ENCODE measurements around the gene PSMB5. TPM values are rescaled to one million over a fixed set of nuclear protein-coding genes. Genes with fewer than 3 reads are reported as not detected.

Gene PSMB5
- total RNA-seq, 2 experiments from 2014 or later, result 20.1 to 24.5 TPM

DNA sequence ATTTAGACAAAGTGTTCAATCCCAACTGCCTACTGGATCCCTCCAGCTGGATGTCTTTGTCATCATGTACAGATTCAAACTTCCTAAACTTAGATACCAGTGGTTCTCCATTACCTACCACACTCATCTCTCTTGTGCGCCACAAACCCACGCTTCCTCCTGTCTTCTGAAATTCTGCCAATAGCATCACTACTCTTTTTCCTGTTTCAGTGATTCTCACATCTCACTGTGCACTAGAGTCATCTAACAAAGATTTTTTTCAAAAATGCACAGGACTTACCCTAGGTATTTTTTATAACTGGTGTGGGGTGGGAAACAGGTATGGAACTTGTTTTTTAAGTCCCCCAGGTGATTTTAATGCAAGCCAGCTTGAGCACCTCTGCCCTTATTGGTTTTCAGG is 5.9 kb downstream of the PSMB5 start:
- peak in 6 of 14 experiments; percentile 23 to 66 (median 58) for DNase-seq
- no peaks in the 10 kb centered on the region for H3K9me3 Mint-ChIP-seq
- peak overlapping the region; percentile 12 for H3K4me3 Mint-ChIP-seq
- no peaks in the 10 kb centered on the region for H3K9me3 ChIP-seq (ENCODE audit: control insufficient read depth in 1 of 2, insufficient read depth in 1 of 2, low read length in 2 of 2)
- H3K36me3 ChIP-seq (ENCODE audit: insufficient read depth, low read length), result peaks cover 46% of the 10 kb centered on the region
- H3K4me1 Mint-ChIP-seq (ENCODE audit: low read depth), result peaks cover 60% of the 10 kb centered on the region
- H3K4me1 ChIP-seq (ENCODE audit: insufficient read depth, low read length), result peaks cover 43% of the 10 kb centered on the region
- H3K36me3 Mint-ChIP-seq (ENCODE audit: low read depth), result peaks cover 59% of the 10 kb centered on the region
- H3K4me3 ChIP-seq (ENCODE audit: low read length), result no peak overlapping the region
- peak overlapping the region; percentile 77 for H3K27ac Mint-ChIP-seq
- peak overlapping the region; percentile 24 to 51 for H3K27ac ChIP-seq (ENCODE audit: low read depth in 1 of 2, low read length in 2 of 2)
- no peaks in the 10 kb centered on the region for H3K27me3 ChIP-seq (ENCODE audit: control insufficient read depth in 1 of 2, insufficient read depth in 2 of 2, low read length in 2 of 2)
- H3K27me3 Mint-ChIP-seq, result no peaks in the 10 kb centered on the region
- intact Hi-C loops (cut with DNase I, micrococcal nuclease), result no loop called here
- ChIA-PET POLR2A (interaction anchor here (0.8 to 2.4 kb wide), 5 partner anchors 12 to 66 kb away, joined by 3 to 16 read pairs (median 4); partner anchors contain the start of genes ACIN1 and C14orf119), CTCF (interaction anchor here (0.8 to 2.1 kb wide), 6 partner anchors 12 to 40 kb away, joined by 3 to 13 read pairs (median 4); partner anchors contain the start of gene CDH24)
- TF ChIP-seq, protein P1, sequence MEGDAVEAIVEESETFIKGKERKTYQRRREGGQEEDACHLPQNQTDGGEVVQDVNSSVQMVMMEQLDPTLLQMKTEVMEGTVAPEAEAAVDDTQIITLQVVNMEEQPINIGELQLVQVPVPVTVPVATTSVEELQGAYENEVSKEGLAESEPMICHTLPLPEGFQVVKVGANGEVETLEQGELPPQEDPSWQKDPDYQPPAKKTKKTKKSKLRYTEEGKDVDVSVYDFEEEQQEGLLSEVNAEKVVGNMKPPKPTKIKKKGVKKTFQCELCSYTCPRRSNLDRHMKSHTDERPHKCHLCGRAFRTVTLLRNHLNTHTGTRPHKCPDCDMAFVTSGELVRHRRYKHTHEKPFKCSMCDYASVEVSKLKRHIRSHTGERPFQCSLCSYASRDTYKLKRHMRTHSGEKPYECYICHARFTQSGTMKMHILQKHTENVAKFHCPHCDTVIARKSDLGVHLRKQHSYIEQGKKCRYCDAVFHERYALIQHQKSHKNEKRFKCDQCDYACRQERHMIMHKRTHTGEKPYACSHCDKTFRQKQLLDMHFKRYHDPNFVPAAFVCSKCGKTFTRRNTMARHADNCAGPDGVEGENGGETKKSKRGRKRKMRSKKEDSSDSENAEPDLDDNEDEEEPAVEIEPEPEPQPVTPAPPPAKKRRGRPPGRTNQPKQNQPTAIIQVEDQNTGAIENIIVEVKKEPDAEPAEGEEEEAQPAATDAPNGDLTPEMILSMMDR (IDR thresholded peaks at IDR 0.05), result no peak
- peak; percentile 94 for ATAC-seq (ENCODE audit: poor library complexity)

DNA sequence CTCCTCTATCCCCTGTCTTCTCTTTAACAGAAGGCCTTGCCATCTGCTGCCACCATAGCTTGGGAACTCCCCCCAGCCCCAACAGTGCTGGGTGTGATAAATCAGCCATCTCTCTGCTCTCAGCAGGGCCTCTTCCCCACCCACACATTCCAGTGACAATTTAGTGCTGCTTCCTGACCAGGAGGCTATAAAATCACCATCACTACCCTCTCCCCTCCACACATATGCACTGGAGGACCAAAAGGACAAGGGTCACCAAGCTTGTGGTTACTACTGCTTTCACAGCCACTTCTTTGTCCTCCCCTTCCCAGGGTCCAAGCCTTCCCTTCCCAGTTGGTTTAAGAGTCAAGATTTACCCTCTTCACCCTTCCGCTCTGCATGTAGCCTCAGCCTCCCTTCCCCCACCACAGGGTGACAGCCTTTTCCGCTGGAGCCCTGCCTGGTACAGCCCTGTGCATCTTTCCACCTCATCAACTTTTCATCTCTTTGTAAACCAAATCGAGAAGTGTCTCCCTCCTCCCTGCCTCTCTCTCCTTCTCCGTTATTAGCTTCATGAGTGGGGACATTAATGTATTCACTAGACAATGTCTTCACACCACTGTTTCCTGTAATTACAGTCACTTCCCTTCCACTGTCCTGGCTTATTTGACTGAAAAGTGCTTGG is 9.4 kb downstream of the PSMB5 start:
- no peak for ATAC-seq (ENCODE audit: poor library complexity)
- POLR2A ChIA-PET, result interaction anchor here (1.7 to 4.2 kb wide), 3 partner anchors 8 to 19 kb away, joined by 7 to 29 read pairs (median 8); partner anchors contain the start of gene PSMB5

DNA sequence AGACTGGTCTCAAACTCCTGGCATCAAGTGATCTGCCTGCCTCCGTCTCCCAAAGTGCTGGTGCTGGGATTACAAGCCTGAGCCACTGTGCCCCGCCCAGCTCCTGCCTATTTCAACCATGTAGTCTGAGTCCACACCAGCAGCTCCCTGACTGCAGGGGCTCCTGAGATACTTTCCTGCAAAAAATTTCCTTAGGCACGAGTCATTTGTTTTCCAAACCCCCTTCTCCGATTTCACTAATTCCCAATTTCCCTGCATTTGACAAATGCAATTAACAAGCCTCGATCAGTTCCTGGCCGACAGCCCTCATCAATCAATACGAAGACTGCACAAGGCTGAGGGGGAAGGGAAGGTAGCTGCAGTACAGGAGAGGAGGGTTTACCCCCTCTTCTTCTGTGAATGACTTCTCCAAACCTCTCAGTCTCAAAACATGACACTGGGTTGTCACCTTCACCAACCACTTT is 10.1 kb downstream of the PSMB5 start:
- H3K27me3 Mint-ChIP-seq, result no peaks in the 10 kb centered on the region
- peaks cover 44% of the 10 kb centered on the region for H3K36me3 Mint-ChIP-seq (ENCODE audit: low read depth)
- H3K4me3 Mint-ChIP-seq, result peak overlapping the region; percentile 12
- CTCF ChIA-PET, result interaction anchor here (0.6 to 1.7 kb wide), 4 partner anchors 14 to 44 kb away, joined by 3 to 4 read pairs (median 4); no protein-coding TSS in a partner anchor
- Histone ChIP-seq H3K27me3 (ENCODE audit: control insufficient read depth in 1 of 2, insufficient read depth in 2 of 2, low read length in 2 of 2) (no peaks in the 10 kb centered on the region), H3K9me3 (ENCODE audit: control insufficient read depth in 1 of 2, insufficient read depth in 1 of 2, low read length in 2 of 2) (no peaks in the 10 kb centered on the region), H3K27ac (ENCODE audit: low read depth in 1 of 2, low read length in 2 of 2) (no peak overlapping the region), H3K4me3 (ENCODE audit: low read length) (no peak overlapping the region), H3K4me1 (ENCODE audit: insufficient read depth, low read length) (peaks cover 64% of the 10 kb centered on the region), H3K36me3 (ENCODE audit: insufficient read depth, low read length) (peaks cover 19% of the 10 kb centered on the region)
- no peaks in the 10 kb centered on the region for H3K9me3 Mint-ChIP-seq
- intact Hi-C loops (cut with DNase I, micrococcal nuclease), result no loop called here
- TF ChIP-seq, protein P1 (IDR thresholded peaks at IDR 0.05), result no peak
- peak overlapping the region; percentile 67 for H3K27ac Mint-ChIP-seq
- H3K4me1 Mint-ChIP-seq (ENCODE audit: low read depth), result peaks cover 84% of the 10 kb centered on the region
- DNase-seq (no peak), ATAC-seq (ENCODE audit: poor library complexity) (no peak)
- POLR2A ChIA-PET, result interaction anchor here (1.1 to 4.2 kb wide), 5 partner anchors 9 to 33 kb away, joined by 4 to 29 read pairs (median 8); partner anchors contain the start of gene PSMB5

More for the DNA sequence above, 9.4 kb downstream of the PSMB5 start:
- H3K9me3 Mint-ChIP-seq, result no peaks in the 10 kb centered on the region
- Histone ChIP-seq H3K4me1 (ENCODE audit: insufficient read depth, low read length) (peaks cover 59% of the 10 kb centered on the region), H3K27me3 (ENCODE audit: control insufficient read depth in 1 of 2, insufficient read depth in 2 of 2, low read length in 2 of 2) (no peaks in the 10 kb centered on the region), H3K27ac (ENCODE audit: low read depth in 1 of 2, low read length in 2 of 2) (peak overlapping the region; percentile 3 to 15), H3K36me3 (ENCODE audit: insufficient read depth, low read length) (peaks cover 19% of the 10 kb centered on the region), H3K9me3 (ENCODE audit: control insufficient read depth in 1 of 2, insufficient read depth in 1 of 2, low read length in 2 of 2) (no peaks in the 10 kb centered on the region), H3K4me3 (ENCODE audit: low read length) (no peak overlapping the region)
- CTCF ChIA-PET, result interaction anchor here (1.4 to 1.7 kb wide), 4 partner anchors 19 to 44 kb away, joined by 3 to 4 read pairs (median 4); no protein-coding TSS in a partner anchor
- H3K27ac Mint-ChIP-seq, result peak overlapping the region; percentile 67
- intact Hi-C loops (cut with DNase I, micrococcal nuclease), result no loop called here
- H3K4me1 Mint-ChIP-seq (ENCODE audit: low read depth), result peaks cover 79% of the 10 kb centered on the region
- DNase-seq, result peak in 1 of 14 experiments; percentile 45
- no peaks in the 10 kb centered on the region for H3K27me3 Mint-ChIP-seq
- TF ChIP-seq, protein P1 (IDR thresholded peaks at IDR 0.05), result no peak
- H3K36me3 Mint-ChIP-seq (ENCODE audit: low read depth), result peaks cover 44% of the 10 kb centered on the region
- H3K4me3 Mint-ChIP-seq, result peak overlapping the region; percentile 22

All from CD4-positive, alpha-beta T cell (primary cell).